BLaER1 (cell line): ENCODE data around the gene KIF20B.
"Not testable (repeated sequence)": the region's sequence is repeated elsewhere in the genome, so short reads cannot be mapped to it uniquely, and the experiment has no call there.

Experiments used
- H3K27ac ChIP-seq: shearing (Covaris generic); formaldehyde crosslinking; 2 replicates; pipeline ENCODE4 v1.8.1; 2022
- H3K27me3 ChIP-seq: shearing (Covaris generic); formaldehyde crosslinking; 2 replicates; pipeline ENCODE4 v1.8.1; 2022
- H3K36me3 ChIP-seq: shearing (Covaris generic); formaldehyde crosslinking; 2 replicates; pipeline ENCODE4 v1.8.1; 2022
- H3K4me1 ChIP-seq: shearing (Covaris generic); formaldehyde crosslinking; 2 replicates; pipeline ENCODE4 v1.8.1; 2022
- H3K4me2 ChIP-seq: shearing (Covaris generic); formaldehyde crosslinking; 2 replicates; pipeline ENCODE4 v1.8.1; 2022
- H3K4me3 ChIP-seq: shearing (Covaris generic); formaldehyde crosslinking; 2 replicates; pipeline ENCODE4 v1.8.1; 2022
- H3K9ac ChIP-seq: shearing (Covaris generic); formaldehyde crosslinking; 2 replicates; pipeline ENCODE4 v1.8.1; 2022
- H3K9me3 ChIP-seq: shearing (Covaris generic); formaldehyde crosslinking; 2 replicates; pipeline ENCODE4 v1.8.1; 2022
- H4K20me1 ChIP-seq: shearing (Covaris generic); formaldehyde crosslinking; 2 replicates; pipeline ENCODE4 v1.8.1; 2022
- Cebpa-rat ChIP-seq: shearing (Covaris generic); IDR thresholded peaks from 2 replicates; pipeline ENCODE4 v1.8.1; 2022

Gene KIF20B

DNA sequence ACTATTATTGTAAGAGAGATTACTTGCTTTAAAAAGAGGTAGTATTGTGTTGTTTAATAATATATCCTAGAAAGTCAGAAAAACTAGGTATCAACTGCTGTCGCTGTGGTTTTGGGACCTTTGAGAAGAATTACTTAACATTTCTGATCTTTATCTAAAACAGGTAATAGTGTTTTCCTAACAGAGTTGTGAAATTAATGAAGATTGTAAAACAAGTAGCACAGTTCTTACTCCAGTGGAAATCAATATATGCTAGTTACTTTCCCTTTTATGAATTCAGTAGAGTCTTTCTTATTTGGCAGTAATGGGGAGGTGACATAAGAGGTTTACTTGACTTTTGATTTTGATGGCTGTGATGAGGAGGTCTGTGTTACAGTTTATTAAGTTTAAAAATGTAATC, 58.1 kb downstream of the KIF20B start:
- TF ChIP-seq Cebpa-rat: no peak
- Histone ChIP-seq H3K9ac (no peak overlapping the region), H3K4me1 (no peaks in the 10 kb centered on the region), H3K27me3 (no peaks in the 10 kb centered on the region), H3K36me3 (peaks cover 80% of the 10 kb centered on the region), H3K27ac (no peak overlapping the region), H3K9me3 (peaks cover 24% of the 10 kb centered on the region), H4K20me1 (no peaks in the 10 kb centered on the region), H3K4me3 (no peak overlapping the region), H3K4me2 (no peak overlapping the region)

DNA sequence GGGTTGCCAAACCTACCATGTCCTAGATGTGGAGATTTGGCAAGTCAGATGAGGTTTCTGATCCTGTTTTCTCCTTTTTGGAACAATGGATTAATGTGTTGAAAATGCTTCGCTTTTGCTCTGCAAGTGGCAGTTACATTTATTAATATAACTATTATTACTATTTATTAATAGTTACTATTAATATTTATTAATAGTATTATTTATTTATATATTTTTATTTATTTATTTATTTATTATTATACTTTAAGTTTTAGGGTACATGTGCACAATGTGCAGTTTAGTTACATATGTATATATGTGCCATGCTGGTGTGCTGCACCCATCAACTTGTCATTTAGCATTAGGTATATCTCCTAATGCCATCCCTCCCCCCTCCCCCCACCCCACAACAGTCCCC, 62.3 kb downstream of the KIF20B start:
- H4K20me1 ChIP-seq, H3K27me3 ChIP-seq, H3K4me2 ChIP-seq, H3K4me3 ChIP-seq, H3K9ac ChIP-seq, H3K27ac ChIP-seq, H3K4me1 ChIP-seq: not testable (repeated sequence)
- H3K36me3 ChIP-seq: peaks cover 63% of the 10 kb centered on the region
- peaks cover 24% of the 10 kb centered on the region for H3K9me3 ChIP-seq

DNA sequence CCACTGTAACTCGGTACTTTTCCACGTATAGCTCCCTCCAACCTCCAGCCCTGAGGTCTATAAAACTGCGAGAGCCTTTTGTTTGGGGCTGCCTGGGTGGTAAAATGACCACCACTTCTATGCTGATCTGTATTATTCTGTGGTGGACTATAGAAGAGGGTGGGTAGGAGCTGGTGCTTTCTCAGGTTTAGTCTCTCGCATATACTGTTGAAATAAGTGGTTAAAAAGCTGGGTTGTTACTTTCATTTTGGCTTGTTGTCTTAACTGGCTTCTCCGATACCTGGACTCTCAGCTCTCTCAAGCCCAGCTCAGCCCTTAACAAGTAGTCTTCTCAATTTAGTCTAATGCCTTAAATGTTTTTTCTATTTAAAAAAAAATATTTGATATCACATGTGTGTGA, 70.3 kb downstream of the KIF20B start:
- peaks cover 75% of the 10 kb centered on the region for H3K36me3 ChIP-seq
- H4K20me1 ChIP-seq: no peaks in the 10 kb centered on the region
- no peaks in the 10 kb centered on the region for H3K27me3 ChIP-seq
- no peak overlapping the region for H3K4me2 ChIP-seq
- no peak for TF ChIP-seq Cebpa-rat
- H3K4me3 ChIP-seq: no peak overlapping the region
- no peaks in the 10 kb centered on the region for H3K4me1 ChIP-seq
- no peak overlapping the region for H3K27ac ChIP-seq
- H3K9me3 ChIP-seq: peaks cover 9% of the 10 kb centered on the region; the same call in 1 of the 2 replicates
- H3K9ac ChIP-seq: no peak overlapping the region

DNA sequence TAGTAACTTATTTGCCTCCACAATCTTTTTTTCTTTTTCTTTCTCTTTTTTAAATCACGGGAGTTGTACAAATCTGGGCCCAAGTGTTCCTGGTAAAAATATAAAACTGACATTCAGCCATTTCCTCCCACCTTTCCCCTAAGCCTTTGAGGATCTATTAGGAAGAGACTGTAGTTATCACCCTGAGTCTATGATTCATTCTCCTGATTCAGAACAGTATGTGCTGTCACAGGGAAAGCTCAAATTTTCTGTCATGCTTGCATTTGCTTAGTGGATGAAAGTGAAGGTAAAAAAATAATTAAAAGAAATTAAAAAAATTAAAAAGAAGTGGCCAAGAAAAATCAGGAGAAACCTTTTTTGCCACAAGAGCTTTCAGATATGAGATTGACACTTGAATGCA, 71.7 kb downstream of the KIF20B start:
- Histone ChIP-seq H3K9me3 (peaks cover 9% of the 10 kb centered on the region; the same call in 1 of the 2 replicates), H3K4me3 (no peak overlapping the region), H3K9ac (no peak overlapping the region), H3K4me2 (no peak overlapping the region), H3K27ac (no peak overlapping the region), H4K20me1 (no peaks in the 10 kb centered on the region), H3K4me1 (no peaks in the 10 kb centered on the region), H3K36me3 (peaks cover 65% of the 10 kb centered on the region), H3K27me3 (no peaks in the 10 kb centered on the region)
- TF ChIP-seq Cebpa-rat: no peak

GRCh38 chr10:89776665-89777064, 75.3 kb downstream of the KIF20B start:
- H3K27me3 ChIP-seq: no peaks in the 10 kb centered on the region
- no peak overlapping the region for H3K4me2 ChIP-seq
- H3K4me1 ChIP-seq: no peaks in the 10 kb centered on the region
- no peaks in the 10 kb centered on the region for H4K20me1 ChIP-seq
- H3K9ac ChIP-seq: no peak overlapping the region
- peaks cover 12% of the 10 kb centered on the region; the same call in 1 of the 2 replicates for H3K9me3 ChIP-seq
- peaks cover 54% of the 10 kb centered on the region for H3K36me3 ChIP-seq
- TF ChIP-seq Cebpa-rat: no peak
- no peak overlapping the region for H3K27ac ChIP-seq
- H3K4me3 ChIP-seq: no peak overlapping the region

DNA sequence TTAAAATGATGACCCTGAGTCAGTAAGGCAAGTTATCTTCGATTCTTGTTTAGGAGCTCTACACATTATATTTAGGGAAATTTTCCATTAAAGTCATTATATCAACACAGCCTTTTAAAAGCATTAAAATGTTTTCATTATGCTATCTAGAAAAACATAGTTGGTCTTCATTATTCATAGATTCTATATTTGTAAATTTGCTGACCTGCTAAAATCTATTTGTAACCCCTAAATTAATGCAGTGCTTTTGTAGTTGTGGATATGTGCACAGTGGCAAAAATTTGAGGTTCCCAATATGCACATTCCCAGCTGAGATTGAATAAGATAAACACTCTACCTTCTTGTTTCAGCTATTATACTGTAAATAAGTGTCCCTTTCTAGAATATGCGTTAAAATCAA, 81.1 kb downstream of the KIF20B start:
- Histone ChIP-seq H3K4me1 (0 out of 2 replicates have a peak, but pooled peaks cover 4% of the 10 kb centered on the region), H3K4me2 (no peak overlapping the region), H3K4me3 (no peak overlapping the region), H3K36me3 (peaks cover 31% of the 10 kb centered on the region), H3K9me3 (peaks cover 8% of the 10 kb centered on the region), H3K27me3 (no peaks in the 10 kb centered on the region), H4K20me1 (no peaks in the 10 kb centered on the region), H3K27ac (no peak overlapping the region), H3K9ac (no peak overlapping the region)
- TF ChIP-seq Cebpa-rat: no peak

DNA sequence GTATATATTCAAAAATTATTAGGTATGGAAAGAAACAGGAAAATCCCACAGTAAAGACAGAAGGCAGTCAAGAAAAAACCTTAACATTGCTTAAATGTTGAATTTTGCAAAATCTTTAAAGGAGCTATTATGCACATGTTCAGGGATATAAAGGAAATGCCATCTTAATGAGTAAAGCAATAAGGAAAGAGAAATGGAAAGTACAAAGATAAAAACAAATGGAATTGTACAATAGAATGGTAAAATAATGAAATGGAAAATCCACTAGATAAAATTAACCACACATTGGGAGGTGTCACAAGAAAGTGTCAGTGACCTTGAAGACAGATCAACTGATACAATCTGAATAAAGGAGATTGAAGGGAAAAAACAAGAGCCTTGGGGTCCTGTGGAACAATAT, 82.0 kb downstream of the KIF20B start:
- H3K9me3 ChIP-seq: peaks cover 8% of the 10 kb centered on the region
- H3K4me2 ChIP-seq: no peak overlapping the region
- no peak overlapping the region for H3K4me3 ChIP-seq
- no peak for TF ChIP-seq Cebpa-rat
- H4K20me1 ChIP-seq: no peaks in the 10 kb centered on the region
- H3K27me3 ChIP-seq: no peaks in the 10 kb centered on the region
- H3K36me3 ChIP-seq: peaks cover 31% of the 10 kb centered on the region
- H3K4me1 ChIP-seq: 0 out of 2 replicates have a peak, but pooled peaks cover 4% of the 10 kb centered on the region
- H3K9ac ChIP-seq: no peak overlapping the region
- H3K27ac ChIP-seq: no peak overlapping the region

DNA sequence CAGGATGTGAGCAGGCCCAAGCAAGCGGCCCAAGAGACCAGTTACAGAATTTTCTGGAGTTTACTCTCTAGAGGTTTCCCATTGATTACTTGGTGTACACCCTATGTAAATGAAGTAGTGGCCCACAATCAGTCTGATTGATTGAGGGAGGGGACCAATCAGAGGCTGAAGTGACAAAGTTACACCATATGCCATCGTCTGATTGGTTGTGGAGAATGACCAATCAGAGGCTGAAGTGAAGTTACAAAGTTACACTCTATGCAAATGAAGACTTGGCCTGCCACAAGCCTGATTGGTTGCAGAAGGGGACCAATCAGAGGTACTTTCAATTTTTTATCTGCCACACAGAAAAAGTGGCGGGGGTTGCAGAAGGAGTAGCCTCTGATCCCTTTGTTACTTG, 83.7 kb downstream of the KIF20B start:
- Histone ChIP-seq H3K4me3 (no peak overlapping the region), H3K4me1 (peaks cover 19% of the 10 kb centered on the region), H3K4me2 (no peak overlapping the region), H3K27me3 (no peaks in the 10 kb centered on the region), H3K9ac (no peak overlapping the region), H3K27ac (no peak overlapping the region), H3K36me3 (peaks cover 27% of the 10 kb centered on the region), H3K9me3 (peaks cover 8% of the 10 kb centered on the region), H4K20me1 (no peaks in the 10 kb centered on the region)
- no peak for TF ChIP-seq Cebpa-rat

GRCh38 chr10:89789188-89789877, 87.9 kb downstream of the KIF20B start:
- no peak overlapping the region for H3K4me3 ChIP-seq
- H3K36me3 ChIP-seq: no peaks in the 10 kb centered on the region
- peak overlapping the region; percentile 68 for H3K4me2 ChIP-seq
- H3K9ac ChIP-seq: no peak overlapping the region
- H3K4me1 ChIP-seq: peaks cover 52% of the 10 kb centered on the region
- TF ChIP-seq Cebpa-rat: no peak
- no peaks in the 10 kb centered on the region for H4K20me1 ChIP-seq
- peaks cover 5% of the 10 kb centered on the region for H3K9me3 ChIP-seq
- no peak overlapping the region for H3K27ac ChIP-seq
- no peaks in the 10 kb centered on the region for H3K27me3 ChIP-seq

DNA sequence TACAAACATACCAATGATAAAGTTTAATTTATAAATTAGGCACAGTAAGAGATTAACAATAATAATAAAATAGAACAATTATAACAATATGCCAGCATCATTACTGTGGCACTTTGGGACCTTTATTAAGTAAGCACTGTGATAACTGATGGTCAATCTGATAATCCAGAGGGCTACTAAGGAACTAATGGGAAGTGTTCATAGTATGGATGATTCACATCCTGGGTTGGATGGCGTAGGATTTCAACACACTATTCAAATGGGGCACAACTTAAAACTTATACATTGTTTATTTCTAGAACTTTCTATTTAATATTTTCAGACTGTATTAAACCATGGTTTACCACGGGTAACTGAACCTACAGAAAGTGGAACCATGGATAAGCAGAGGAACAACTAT, 90.8 kb downstream of the KIF20B start:
- Histone ChIP-seq H3K4me1 (peaks cover 78% of the 10 kb centered on the region), H4K20me1 (no peaks in the 10 kb centered on the region)
- TF ChIP-seq Cebpa-rat: no peak

More for the DNA sequence above, 90.8 kb downstream of the KIF20B start:
- H3K9me3 ChIP-seq: no peaks in the 10 kb centered on the region
- no peak overlapping the region for H3K9ac ChIP-seq
- no peak overlapping the region for H3K4me3 ChIP-seq
- no peak overlapping the region for H3K27ac ChIP-seq
- H3K4me2 ChIP-seq: no peak overlapping the region
- no peaks in the 10 kb centered on the region for H3K36me3 ChIP-seq
- no peaks in the 10 kb centered on the region for H3K27me3 ChIP-seq
